HG03097 (cell line): ENCODE results near the gene DHRS4.

Experiments
- ATAC-seq: cut with Tn5 transposase; IDR thresholded peaks from one replicate; pipeline ENCODE4 v1.9.1; 2021; ENCODE audit not compliant: unreplicated experiment, low FRiP score

The DHRS4 gene

DNA sequence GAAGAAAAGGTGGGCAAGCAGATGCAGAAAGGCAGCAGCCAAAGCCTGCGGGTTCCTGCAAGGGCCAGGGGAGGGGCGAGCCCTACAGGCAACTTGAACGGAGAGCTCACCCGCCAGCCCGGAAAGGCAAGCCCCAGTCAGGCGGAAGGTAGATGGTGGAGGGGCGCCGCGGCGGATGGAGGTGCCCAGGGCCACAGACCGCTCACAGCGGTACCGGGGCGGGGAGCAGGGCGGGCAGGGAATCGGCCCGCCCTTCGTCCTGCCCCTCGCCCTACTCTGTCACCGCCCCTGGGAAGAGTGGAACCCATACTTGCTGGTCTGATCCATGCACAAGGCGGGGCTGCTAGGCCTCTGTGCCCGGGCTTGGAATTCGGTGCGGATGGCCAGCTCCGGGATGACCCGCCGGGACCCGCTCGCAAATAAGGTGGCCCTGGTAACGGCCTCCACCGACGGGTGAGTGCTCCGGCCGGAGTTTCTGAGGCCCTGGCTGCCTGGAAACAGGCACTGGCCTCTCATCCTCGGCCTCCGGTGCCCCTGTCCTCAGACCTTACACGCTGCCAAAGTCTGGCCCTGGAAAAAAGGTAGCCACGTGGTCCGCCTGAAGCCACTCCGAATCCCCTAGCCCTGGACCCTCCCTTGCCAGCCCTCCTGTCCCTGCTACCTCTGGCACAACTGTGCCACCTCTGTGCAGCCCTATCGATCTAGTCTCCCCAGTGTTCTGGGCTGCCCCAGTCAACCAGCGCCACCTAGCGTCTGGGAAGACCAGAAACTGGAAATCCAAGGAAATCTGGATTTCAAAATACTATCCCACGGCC, at the start of gene DHRS4:
DHRS4 (plus strand) TSS at position 307 of the 815 bp plus-strand sequence; CDS start at position 326, 19 bp downstream.
- ATAC-seq, result peak; percentile 61

DNA sequence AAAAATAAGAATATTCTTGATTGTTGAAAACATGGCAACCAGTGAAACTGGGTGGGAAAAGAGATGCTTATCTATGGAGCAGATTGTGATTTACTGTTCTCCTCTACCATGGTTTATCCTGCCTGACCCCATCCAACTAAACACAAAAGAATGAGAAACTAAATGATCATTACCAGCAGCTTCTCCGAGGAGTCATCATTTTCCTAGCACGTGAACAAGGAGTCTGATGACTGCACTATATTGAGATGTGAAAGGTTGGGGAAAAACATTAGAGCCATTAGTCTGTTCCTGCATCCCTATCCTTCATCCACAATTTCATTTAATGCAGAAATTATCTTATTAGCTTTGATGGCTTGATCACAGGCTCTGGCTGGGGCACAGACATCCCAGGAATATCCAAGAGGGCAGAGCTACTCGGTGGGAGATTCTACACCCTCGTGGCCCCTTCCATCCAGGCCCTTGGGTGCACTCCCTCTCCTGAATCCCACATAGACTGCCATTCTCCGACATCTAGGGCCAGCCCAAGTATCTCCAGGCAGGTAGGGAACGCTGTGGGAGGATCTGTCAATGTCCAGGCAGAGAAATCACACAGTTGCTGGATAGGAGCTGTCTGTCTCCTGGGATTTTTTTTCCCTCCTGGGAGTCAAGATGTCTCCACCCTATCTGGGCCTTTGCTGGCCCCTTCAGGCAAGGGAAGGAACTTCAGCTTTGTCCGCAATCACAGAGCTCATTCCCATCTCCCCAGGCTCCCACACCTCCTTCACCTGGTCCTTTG, 43.3 kb upstream of the DHRS4 start:
- ATAC-seq, result no peak

DNA sequence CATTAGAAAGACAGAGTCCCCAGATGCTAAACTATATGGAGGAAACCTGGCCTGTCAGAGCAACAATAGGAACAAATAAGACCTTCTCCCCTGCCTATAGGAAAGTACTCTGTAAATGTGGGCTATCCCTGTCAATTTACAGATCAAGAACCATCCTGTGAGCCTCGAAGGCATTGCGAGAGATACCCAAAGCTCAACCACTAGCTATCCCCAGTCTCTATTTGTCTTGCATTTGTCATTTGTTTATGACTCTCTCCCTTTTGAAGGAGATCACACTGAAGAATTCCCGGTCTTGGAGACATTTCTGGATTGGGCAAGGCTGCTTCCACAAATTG, 42.7 kb upstream of the DHRS4 start:
- ATAC-seq, result no peak

DNA sequence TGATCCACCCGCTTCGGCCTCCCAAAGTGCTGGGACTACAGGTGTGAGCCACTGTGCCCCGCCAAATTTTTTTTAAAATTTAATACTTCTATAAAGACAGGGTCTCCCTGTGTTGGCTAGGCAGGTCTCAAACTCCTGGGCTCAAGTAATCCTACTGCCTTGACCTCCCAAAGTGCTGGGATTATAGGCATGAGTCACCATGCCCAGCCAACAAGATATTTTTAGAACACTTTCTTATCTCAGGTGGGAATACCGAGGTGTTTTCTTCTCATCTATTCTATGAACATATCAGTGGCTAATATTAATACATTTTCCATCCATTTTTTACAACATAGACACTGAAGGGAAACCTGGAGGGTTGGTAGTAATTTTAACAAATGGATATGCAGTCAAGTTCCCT, 38.0 kb upstream of the DHRS4 start:
- ATAC-seq, result no peak

DNA sequence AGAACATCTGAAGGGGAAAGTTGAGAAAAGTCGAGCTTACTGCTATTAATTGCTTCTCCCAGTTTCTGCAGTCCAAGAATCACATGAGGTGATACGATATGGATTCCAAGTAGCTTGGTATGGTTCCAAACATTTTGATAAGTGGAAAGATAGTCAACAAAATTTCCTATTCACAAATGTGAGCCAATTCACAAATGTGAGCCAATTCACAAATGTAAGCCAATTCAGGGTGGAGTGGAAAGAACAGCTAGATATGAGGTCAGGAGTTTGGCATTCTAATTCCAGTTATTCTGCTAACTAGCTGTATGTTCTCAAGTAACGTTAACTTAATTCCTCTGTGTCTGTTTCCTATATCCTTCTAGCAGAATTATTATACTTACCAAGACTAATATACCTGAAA, 37.6 kb upstream of the DHRS4 start:
- ATAC-seq, result no peak

DNA sequence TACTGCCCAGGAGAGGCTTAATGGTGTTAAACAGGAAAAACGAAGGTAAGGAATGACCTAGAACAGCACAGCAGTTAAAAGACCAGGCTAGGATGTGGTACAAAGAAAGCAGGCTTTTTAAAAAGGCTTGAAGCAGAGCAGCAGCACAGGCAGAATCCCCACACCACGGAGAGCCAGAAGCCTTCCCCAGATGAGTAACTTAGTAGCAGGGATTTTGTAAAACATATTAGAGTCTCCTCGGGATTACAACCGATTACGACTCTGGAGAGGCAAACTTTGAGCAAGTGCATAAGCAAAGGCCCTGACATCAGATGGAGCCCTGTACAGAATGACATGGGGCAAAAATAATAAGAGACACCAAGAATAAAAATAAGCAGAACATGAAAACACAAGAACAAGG, 37.1 kb upstream of the DHRS4 start:
- no peak for ATAC-seq

DNA sequence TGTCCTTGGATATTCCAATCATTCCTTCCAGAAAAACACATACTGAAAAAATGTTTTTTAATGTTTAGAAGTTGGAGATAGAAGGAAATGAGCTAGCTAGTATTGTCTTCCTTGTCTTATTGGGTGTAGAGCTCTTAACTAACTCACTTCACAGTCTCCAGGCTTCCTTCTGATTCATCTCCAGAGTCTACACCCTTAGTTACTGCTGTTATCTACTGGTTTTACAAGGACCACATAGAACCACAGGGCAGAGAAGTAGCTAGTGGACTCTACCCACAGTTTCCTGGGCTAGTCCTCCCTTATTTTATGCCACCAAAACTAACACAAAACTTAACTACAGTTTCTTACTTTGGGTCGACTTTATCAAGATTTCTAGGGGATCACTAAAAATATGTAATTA, 31.0 kb upstream of the DHRS4 start:
- ATAC-seq, result no peak

DNA sequence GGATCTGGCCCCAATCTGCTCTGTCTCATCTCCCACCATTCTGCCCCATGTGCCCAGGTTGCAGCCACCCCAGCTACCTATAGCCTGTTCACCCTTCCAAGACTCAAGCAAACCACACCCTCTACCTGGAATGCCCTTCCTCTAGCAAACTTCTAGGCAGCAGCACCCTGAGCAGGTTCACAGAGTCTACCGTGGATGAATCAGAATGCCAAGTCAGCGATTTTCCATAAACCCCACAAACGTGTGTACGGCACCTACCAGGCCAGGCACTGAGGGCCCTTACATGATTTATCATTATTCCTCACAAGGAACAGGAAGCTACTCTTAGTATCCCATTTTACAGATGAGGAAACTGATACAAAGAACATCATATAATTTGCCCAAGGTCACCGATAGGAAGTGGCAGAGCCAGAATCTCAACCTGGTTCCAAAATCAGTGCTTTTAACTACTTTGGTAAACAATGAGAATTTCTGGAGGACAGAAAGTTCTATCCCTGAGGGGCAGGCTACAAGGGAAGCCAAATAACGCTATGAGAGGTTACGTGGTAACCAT, 28.0 kb upstream of the DHRS4 start:
- ATAC-seq, result no peak

DNA sequence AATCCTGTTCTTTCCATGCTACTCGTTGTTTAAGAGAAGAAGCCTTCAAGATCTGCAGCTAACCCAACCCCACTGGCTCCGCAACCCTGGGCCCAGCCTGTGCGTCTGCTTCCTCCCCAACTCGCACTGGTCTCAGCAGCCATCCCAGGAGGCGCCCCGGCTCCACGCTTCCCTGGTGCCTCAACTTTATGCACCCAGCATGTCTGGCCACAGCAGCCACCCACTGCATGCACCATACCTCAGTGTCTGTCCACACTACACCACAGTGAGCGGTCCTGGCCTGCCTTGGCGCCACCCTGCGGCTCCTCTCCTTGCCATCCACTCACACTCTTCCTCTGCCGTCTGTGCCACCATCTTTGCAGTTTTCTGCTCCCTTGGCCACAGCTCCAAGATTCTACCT, 27.0 kb upstream of the DHRS4 start:
- ATAC-seq, result no peak

DNA sequence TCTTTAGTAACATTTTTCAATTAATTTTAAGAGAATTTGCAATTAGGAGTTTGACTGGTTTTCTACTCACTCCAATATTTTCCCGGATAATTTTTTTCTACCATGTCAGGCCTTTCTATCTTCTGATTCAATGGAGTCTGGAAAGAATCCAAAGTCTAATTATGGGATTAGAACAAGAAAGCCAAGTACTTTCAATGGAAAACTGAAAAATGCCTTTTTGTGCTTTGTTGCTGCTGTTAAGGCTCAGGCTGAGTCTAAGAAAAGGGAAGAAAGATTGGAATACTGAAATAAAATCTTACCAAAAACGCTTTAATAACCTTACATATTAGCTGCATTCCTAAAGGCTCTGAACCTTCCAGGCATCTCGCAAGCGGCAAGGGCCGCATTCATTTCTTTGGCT, 24.4 kb upstream of the DHRS4 start:
- no peak for ATAC-seq

DNA sequence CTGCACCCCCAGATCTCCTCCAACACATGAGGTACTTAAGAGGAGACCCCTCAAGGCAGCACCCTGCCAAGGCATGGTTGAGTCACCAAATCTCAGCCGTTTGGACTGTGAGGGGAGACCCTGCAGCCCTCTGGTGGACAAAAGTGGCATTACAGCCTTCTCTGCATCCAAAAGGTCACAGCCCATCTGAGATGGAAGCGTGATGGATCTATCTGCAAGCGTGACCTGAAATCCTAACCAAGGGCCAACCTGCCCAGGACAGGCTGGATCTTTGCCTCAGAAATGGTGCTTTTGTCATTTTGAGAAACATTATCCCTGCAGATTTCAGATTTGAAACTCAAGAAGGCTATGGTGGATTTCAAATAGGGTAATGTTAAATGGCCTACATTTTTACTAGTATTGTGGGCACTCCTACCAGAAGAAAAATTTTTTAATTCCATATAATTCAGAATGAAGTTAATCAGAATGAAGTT, 23.7 kb upstream of the DHRS4 start:
- ATAC-seq, result no peak

DNA sequence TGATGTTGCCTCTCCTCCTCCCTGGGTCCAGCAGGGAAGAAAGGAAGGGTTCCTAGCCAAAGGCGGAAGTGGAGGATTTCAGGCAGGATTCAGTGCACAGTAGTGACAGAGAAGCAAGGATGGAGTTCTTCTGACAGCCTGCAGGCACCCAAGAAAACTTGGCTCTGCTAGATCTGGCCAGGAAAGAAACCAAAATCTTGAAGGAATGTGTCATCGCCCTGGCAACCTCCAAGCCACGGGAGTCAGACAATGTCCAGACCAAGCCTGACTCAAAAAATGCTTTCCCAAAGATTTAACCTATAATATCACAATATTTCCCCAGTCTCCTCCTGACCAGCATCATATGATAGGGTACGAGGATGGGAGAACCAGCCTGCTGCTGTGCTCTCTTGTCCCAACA, 22.8 kb upstream of the DHRS4 start:
- no peak for ATAC-seq

DNA sequence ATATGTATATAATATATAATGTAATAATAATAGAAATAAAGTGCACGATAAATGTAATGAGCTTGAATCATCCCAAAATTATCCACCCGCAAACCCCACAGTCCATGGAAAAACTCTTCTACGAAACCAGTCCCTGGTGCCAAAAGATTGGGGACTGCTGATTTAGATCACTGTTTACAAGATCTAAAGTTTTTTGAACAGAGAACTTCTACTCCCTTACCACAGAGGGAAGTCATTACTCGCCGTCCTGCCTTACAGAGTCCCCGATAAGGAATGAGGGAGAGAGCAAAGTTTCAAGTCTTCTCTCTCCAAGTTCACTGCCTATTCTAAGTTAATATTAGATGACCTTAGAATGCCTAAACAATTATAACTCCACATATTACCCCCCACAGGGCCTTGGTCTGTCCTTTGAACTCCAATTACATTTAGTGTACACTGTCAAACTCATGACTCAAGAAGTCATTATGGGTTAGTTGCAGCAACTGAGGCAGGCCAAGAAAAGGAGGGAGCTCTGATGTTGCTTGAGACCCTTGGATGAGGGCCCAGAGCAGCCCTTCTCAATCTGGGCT, 21.8 kb upstream of the DHRS4 start:
- no peak for ATAC-seq

DNA sequence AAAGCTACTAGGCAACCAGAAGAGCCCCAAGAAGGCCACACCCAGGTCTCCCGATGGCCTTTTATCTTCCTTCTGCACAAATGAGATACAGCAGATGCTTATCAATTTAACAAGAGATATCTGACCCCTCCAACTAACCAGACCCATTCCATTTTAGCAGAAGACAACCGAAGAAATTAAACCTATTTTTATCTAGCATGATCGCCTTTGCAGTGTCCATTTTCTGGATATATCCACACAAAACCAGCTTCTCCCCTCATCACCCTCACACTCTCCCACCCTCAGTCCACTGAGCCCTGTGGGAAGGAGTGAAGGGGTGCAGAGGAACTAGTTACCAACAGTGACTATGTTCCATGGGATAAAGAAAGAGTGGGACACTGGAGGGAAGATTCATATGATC, 20.9 kb upstream of the DHRS4 start:
- no peak for ATAC-seq

DNA sequence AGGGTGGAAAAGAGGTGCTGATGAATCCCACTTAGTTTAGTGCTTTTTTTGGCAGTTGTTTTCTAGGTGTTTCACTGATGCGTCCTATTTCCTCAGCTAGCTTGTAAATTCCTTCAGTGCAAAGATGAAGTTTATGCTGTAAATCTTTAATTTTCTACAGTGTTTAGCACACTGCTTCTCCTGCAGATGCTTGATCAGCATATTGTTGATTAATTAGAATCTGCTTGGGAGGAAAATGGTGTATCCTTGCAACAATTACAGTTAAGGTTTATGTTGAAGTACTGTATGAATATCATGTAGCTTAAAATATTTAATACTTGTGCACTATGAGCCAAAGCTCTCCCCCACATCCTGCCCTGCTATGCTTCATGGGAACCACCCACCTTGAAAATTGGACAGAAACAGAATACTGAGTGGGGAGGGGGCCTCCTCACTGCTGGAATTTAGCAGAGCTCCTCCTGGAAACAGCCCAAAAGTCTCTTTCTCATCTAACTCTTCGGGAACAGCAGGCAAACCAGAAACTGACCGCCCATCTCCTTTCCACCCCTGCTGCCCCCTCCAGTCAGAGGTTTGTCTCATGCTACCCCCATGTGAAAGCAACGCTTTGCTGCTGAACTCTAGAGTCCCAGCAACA, 20.3 kb upstream of the DHRS4 start:
- no peak for ATAC-seq

DNA sequence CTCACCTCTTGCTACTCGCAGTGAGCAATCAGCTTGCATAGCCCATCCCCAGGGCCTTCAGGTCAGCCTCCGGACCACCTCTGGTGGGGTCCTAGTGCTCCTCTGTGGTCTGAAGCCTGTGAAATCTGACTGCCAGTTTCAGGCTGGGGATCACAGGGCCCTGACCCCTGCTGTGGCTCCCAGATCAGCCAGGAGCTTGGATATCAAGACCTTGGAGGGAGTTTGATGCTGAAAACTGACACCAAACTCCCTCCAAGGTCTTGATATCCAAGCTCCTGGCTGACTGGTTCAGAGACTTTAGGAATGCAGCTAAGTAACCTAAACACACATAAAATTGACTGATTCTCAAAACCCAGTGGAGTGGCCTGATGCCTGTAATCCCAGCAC, 19.8 kb upstream of the DHRS4 start:
- ATAC-seq, result no peak

DNA sequence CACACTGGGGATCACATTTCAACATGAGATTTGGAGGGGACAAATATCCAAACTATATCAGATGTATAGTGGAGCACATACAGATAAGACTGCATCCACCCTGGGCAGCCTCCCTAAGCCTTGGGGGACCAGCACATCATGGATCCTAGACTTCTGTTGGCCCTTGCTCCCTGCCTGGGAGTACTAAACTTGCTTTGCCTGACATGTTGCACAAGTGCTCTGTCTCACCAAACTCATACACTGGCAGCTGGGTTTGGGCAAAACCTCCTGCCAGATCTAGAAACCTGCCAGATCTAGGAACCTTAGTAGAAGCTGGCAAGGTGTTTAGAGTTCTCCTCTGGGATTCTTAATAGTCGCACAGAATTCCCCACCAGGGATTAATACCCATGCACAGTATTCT, 18.4 kb upstream of the DHRS4 start:
- no peak for ATAC-seq

DNA sequence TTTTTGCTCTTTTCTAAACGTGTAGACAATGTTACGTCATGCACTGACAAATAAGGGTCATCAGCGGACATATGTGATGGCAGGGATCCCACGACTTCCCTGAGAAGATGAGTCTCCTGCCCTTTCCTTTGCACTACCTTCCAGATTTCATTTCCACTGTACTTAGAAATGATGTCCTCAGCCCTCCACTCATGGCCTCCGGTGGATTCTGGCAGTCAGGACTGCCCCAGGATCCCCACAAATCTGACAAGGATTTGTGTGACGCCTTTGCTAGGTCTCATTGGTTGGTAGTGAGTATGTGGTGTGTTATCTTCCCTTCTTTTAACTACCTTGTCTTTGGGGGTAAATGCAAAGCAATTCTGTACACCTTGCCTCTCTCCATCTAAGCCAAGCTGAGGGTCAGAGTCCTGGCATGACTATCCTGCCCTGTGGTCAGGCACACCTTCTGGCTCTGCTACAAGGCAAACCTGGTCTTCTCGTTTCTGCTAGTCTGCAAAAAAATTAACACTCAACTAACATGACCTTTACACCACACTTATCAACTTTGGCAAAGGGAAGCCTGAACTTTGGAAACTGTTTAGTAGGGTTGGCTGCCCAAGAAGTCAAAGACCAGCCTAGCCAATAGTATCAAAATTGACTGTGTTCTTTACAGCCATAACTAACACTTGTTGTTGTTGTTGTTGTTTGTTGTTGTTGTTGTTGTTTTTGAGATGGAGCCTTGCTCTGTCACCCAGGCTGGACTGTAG, 17.3 kb upstream of the DHRS4 start:
- ATAC-seq, result no peak

DNA sequence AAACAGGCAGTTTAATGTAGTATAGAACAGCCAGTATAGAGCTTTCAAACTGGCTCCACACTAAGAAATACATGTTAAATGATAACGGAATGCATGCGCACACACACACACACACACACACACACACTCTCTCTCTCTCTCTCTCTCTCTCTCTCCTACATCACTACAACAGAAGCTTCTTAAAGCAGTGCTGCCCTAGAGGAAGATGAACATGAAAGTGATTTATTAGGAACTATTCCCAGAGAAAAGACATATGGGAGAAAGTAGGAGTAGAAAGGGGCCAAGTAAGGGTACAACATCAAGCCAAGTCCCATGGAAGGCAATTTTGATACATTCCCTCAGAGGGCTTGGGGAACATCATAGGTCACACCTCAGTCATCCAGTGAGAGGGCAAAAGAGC, 16.4 kb upstream of the DHRS4 start:
- no peak for ATAC-seq

DNA sequence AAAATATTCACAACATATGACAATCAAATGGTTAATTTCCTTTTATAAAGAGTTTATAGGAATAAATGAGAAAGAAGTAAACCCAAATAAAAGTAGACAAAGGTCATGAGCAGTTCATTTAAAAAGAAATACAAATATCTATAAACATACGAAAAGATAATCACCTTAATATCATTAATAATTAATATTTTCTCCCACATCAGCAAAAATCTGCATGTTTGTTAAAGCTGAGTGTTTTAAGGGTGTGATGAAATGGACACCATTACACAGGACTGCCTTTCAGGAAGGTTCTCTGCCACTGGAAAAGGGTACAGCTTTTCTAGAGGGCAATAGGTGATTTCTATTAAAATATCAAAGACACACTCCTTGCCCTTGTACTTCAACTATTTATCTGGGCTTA, 14.7 kb upstream of the DHRS4 start:
- ATAC-seq, result no peak
